NOMO-1 (cell line): Measurements from ENCODE around the gene SLC37A3.
"Not testable (repeated sequence)": the region's sequence is repeated elsewhere in the genome, so short reads cannot be mapped to it uniquely, and the experiment has no call there.

Experiments used
- DNase-seq, 2 experiments: peaks; one replicate each; lab custom pipeline; 2025; ENCODE audit not compliant: unreplicated experiment in 2 of 2; lab: John Stamatoyannopoulos, UW

SLC37A3 gene, protein sequence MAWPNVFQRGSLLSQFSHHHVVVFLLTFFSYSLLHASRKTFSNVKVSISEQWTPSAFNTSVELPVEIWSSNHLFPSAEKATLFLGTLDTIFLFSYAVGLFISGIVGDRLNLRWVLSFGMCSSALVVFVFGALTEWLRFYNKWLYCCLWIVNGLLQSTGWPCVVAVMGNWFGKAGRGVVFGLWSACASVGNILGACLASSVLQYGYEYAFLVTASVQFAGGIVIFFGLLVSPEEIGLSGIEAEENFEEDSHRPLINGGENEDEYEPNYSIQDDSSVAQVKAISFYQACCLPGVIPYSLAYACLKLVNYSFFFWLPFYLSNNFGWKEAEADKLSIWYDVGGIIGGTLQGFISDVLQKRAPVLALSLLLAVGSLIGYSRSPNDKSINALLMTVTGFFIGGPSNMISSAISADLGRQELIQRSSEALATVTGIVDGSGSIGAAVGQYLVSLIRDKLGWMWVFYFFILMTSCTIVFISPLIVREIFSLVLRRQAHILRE

DNA sequence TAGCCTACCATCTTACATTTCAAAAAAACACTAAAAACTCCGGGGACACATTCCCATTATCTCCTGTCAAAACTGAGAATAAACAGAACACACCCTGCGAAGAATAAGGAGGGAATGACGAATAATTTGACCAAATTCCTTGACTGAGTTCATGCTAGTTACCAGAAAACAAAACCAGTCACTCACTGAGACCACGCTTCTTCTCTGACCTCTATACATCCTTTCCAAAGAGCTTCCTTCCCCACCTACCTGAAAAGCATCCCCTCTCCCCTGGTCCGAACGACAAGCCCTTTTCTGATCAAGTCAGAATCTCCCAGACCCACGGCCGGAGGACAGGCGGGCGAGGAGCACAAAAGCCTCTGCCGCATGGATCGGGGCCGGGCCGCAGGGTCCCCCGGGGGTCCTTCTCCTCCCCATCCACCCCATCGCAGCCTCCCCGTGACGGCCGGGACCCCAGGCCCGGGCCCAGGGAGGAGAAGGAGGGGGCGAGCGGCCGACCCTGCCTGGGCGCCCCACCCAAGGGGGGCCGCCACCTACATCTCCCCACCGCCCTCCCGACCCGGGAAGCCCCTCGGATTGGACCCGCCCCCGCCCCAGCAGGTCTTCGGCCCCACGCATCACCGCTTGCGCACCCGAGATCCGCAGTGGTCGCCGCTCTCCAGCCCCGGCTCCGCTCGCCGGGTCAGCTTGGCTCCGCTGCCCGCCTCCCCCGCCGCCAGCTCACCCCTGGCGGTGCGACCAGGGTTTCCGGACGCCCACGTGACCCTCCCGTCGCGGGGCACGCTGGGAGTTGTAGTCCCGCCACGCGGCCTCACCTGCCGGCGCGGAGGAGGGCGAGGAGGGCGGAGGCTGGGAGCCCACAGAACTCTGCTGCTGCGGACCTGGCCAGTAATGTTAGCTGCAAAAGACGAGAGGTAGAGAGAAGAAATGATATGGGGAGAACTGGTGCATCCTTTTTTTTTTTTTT, at the start of gene SLC37A3:
Gene SLC37A3 (minus strand): TSS at position 747 of the 967 bp plus-strand sequence. CDS start 16,004 bp downstream, outside the sequence.
- DNase-seq: peak; percentile 5 to 11

GRCh38 chr7:140447841-140448240, 49.5 kb upstream of the SLC37A3 start:
- DNase-seq: no peak

- no peak for DNase-seq
These were observed 48.1 kb upstream of the SLC37A3 start for GRCh38 chr7:140446467-140446866.

GRCh38 chr7:140441519-140441918, 43.2 kb upstream of the SLC37A3 start:
- no peak for DNase-seq

DNA sequence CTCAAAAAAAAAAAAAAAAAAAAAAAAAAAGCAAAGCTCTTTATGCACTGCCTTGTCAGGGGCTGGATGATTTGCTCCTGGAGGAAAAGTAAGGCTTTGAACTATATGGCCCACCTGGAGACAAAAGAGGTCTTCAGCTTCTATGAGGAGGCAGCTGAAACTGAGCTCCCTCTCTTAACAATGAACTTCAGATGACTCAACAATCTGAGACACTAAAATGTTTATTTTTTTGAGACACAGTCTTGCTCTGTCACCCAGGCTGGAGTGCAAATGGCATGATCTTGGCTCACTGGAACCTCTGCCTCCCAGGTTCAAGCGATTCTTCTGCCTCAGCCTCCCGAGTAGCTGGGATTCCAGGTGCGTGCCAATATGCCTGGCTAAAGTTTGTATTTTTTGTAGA, 42.3 kb upstream of the SLC37A3 start:
- no peak for DNase-seq

DNA sequence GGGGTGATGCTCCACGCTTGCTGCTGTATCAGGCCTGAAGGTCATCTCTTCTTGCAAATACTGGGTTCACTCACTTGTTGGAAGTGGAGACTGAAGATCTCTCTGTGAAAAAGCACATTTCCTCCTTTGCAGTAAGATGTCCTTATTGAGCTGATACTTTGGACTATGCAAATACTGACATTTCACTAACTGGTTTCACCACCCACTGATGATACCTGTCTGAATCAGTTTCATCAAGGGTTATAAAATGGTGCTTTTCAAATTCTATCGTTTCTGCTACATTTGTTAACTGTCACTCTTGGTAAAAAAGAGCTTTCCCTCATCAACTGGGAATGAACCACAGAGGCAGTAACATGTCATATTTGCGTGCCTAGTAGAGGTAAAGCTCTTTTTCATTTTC, 41.0 kb upstream of the SLC37A3 start:
- no peak for DNase-seq

DNA sequence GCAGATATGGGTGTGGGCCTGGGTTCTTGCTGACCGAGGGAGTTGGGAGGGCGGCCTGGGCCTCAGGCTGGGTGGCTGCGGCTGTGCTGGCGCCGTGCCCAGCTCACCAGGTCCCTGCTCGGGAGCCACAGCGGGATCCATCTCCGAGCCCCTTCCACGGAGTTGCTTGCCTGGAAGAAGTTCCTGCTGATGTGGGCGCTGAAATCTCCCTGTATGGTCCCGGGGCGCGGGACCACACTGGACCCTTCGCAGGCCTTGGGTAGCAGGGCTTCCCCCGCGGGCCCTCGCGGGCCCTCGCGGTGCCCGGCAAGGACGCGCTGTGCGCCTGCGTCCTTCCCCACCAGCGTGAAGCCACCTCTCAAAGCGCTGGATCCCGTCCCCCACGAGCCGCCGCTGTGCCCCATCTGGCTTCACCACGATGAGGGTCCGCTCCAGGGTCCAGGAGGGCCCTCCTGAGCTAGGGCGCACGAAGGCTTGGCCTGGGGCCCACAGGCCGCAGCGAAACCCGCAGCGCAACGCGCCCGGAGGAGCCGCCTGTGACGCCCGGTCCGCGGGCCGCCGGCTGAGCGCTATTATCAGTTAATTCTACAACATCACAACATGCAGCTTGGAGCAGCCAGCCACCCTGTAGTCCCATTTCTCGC, 37.0 kb upstream of the SLC37A3 start:
- DNase-seq: no peak

GRCh38 chr7:140433396-140433795, 35.1 kb upstream of the SLC37A3 start:
- no peak for DNase-seq

DNA sequence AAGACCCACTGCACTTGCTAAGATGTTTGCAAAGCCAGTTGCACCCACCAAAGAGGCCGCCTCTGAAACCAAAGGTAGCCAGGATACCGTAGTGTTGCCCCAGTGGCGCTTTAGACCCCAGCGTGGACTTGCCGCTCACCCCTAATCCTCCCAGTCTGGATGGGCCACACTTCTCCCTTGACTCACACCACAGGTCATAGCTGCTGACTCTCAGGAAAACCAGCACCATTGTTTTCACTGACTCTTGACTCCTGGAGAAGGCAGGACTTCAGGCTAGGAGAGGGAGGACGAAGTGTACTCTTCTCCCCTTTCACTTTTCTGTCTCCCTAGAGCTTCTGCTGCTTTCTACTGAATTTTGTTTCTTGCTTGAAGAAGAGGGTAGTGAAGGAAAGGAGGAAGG, 27.8 kb upstream of the SLC37A3 start:
- no peak for DNase-seq

DNA sequence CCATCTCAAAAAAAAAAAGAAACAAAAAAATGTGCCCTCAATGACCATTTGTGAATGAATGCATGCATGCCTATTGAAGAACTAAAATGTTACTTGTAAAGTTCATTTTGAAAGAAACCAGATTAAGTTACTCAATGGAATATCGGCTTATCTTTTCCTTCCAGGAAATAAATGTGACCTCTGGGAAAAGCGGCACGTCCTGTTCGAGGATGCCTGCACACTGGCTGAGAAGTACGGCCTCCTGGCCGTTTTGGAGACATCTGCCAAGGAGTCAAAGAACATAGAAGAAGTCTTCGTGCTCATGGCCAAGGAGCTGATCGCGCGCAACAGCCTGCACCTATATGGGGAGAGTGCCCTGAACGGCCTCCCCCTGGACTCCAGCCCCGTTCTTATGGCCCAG, 27.4 kb upstream of the SLC37A3 start:
- DNase-seq: no peak

GRCh38 chr7:140423501-140423900, 25.2 kb upstream of the SLC37A3 start:
- DNase-seq: no peak

DNA sequence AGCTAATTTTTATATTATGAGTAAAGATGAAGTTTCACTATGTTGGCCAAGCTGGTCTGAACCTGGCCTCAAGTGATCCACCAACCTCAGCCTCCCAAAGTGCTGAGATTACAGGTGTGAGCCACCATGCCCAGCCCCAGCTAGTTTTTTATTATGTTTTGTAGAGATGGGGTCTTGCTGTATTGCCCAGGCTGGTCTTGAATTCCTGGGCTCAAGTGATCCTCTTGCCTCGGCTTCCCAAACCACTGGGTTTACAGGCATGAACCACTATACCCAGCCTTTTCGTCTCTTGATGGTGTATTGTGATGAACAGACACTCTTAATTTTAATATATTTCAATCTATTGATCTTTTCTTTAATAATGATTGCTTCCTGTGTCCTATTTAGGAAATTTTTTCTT, 23.2 kb upstream of the SLC37A3 start:
- DNase-seq: no peak

GRCh38 chr7:140418653-140419052, 20.3 kb upstream of the SLC37A3 start:
- DNase-seq: no peak

DNA sequence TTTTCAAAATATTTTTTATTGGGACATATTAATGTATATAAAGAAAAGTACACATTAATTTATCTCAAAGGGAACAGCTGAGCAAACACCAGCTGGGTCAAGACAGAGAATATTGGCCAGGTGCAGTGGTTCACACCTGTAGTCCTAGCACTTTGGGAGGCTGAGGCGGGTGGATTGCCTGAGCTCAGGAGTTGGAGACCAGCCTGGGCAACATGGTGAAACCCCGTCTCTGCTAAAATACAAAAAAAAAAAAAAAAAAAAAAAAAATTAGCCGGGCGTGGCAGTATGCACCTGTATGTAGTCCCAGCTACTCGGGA, 19.8 kb upstream of the SLC37A3 start:
- DNase-seq: not testable (repeated sequence)

GRCh38 chr7:140417456-140418155, 19.3 kb upstream of the SLC37A3 start:
- no peak for DNase-seq

DNA sequence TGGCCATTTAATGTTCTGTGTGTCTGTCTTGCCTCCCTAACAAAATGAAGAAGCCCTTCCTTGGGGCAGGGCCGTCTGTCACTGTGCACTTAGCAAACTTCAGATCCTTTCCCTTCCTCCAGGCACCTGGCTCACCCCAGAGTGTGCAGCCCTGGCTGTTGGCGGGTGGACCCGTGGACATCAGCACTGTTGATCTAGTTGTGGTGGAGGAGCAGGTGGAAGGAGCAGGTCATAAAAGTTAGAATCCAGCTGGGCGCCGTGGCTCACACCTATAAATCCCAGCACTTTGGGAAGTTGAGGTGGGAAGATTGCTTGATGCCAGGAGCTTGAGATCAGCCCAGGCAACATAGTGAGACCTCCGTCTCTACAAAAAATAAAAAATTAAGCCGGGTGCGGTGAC, 18.2 kb upstream of the SLC37A3 start:
- no peak for DNase-seq

DNA sequence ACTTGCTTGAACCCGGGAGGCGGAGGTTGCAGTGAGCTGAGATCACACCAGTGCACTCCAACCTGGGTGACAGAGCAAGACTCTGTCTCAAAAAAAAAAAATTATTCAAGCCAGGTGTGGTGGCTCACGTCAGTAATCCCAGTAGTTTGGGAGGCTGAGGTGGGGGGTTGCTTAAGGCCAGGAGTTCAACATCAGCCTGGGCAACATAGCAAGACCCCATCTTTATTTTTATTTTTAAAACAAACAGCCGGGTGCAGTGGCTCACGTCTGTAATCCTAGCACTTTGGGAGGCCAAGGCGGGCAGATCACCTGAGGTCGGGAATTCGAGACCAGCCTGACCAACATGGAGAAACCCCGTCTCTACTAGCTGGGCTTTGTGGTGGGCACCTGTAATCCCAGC, 17.5 kb upstream of the SLC37A3 start:
- DNase-seq: not testable (repeated sequence)

GRCh38 chr7:140415361-140415760, 17.0 kb upstream of the SLC37A3 start:
- DNase-seq: no peak

GRCh38 chr7:140404565-140405065, 6.3 kb upstream of the SLC37A3 start:
- no peak for DNase-seq

GRCh38 chr7:140403878-140404564, 5.7 kb upstream of the SLC37A3 start, which contains the start of gene RAB19:
Gene RAB19, plus strand, starts transcription at chr7:140404058. Its CDS starts 3,589 bp downstream, at chr7:140407647.
- DNase-seq: no peak
